Retinal pigment epithelial cell (primary cell): ENCODE measurements around the gene ABCC3.

Experiments
- DNase-seq: peaks from one replicate; pipeline ENCODE4 v3.0.0-alpha.2; 2010; ENCODE audit warnings: low read depth
- H3K4me3 ChIP-seq: 2 replicates; pipeline ENCODE4 v1.5.1; 2011; ENCODE audit warnings: mild to moderate bottlenecking, low read length, control low read depth, moderate library complexity
- CTCF ChIP-seq: conservative IDR thresholded peaks from 2 replicates; pipeline ENCODE4 v1.5.1; 2011; ENCODE audit warnings: low read depth, low read length, control low read depth, inconsistent platforms

The ABCC3 gene

GRCh38 chr17:50737118-50737698 is 102.5 kb downstream of the ABCC3 start:
- peak; percentile 44 for DNase-seq
- H3K4me3 ChIP-seq = no peak overlapping the region
- TF ChIP-seq CTCF = no peak

GRCh38 chr17:50739098-50739497 is 104.4 kb downstream of the ABCC3 start:
- H3K4me3 ChIP-seq = no peak overlapping the region
- no peak for TF ChIP-seq CTCF

More at GRCh38 chr17:50739098-50739497, 104.4 kb downstream of the ABCC3 start:
- DNase-seq = no peak
